K562 (cell line): ENCODE measurements around the gene RXYLT1. TPM values are rescaled to one million over a fixed set of nuclear protein-coding genes. Genes with fewer than 3 reads are reported as not detected.
A peak's percentile ranks its signal among the peaks of the same experiment; 100 is the strongest.

ENCODE experiments used
- BCL6 ChIP-seq: fragments of 250-450 bp; sonication (Bioruptor Pico); IDR thresholded peaks from 2 replicates; pipeline ENCODE4 v1.4.0; 2020
- CBFA2T2 ChIP-seq: fragments of 450-650 bp; conservative IDR thresholded peaks from 2 replicates; pipeline ENCODE4 v1.6.1; 2017; ENCODE audit warnings: mild to moderate bottlenecking
- FOXM1 ChIP-seq, 2 experiments: fragments of 450-650 bp in 1 of 2; sonication (generic) in 1 of 2; formaldehyde crosslinking in 1 of 2; IDR thresholded peaks; 2 replicates each; pipeline versions ENCODE4 v1.6.1 to v1.9.0; 2017 to 2022; ENCODE audit warnings: low read depth in 2 of 2, mild to moderate bottlenecking in 2 of 2, missing genetic modification reagents in 1 of 2, moderate library complexity in 1 of 2
- FOXO4 ChIP-seq: fragments of 450-650 bp; formaldehyde crosslinking; IDR thresholded peaks from 2 replicates; pipeline ENCODE4 v1.4.0; 2020; ENCODE audit warnings: mild to moderate bottlenecking, moderate library complexity
- FOXP1 ChIP-seq: sonication (generic); formaldehyde crosslinking; IDR thresholded peaks from 2 replicates; pipeline ENCODE4 v1.8.0; 2022; ENCODE audit warnings: mild to moderate bottlenecking, missing genetic modification reagents
- HBP1 ChIP-seq: fragments of 450-650 bp; formaldehyde crosslinking; IDR thresholded peaks from 2 replicates; pipeline ENCODE4 v1.4.0; 2022; ENCODE audit warnings: missing genetic modification characterization
- ILK ChIP-seq: fragments of 450-650 bp; IDR thresholded peaks from 2 replicates; pipeline ENCODE4 v1.6.1; 2016; ENCODE audit warnings: missing genetic modification characterization, low read depth, mild to moderate bottlenecking, missing compliant biosample characterization, moderate library complexity, borderline replicate concordance
- KDM1A ChIP-seq, 2 experiments: fragments of 450-650 bp; IDR thresholded peaks; 2 replicates each; pipeline ENCODE4 v1.6.1; 2016; ENCODE audit warnings: mild to moderate bottlenecking in 2 of 2
- KDM5B ChIP-seq: fragments of 200-600 bp; sonication (generic); IDR thresholded peaks from 2 replicates; pipeline ENCODE4 v1.6.1; 2012; ENCODE audit warnings: low read depth, mild to moderate bottlenecking, moderate library complexity, low read length, control low read depth, inconsistent platforms; ENCODE audit not compliant: insufficient replicate concordance
- MAZ ChIP-seq, 2 experiments: fragments of 450-650 bp in 1 of 2; sonication (generic) in 1 of 2; formaldehyde crosslinking; IDR thresholded peaks in 1 of 2; conservative IDR thresholded peaks in 1 of 2; 2 replicates each; pipeline versions ENCODE4 v1.4.0 to v1.5.0; 2020; ENCODE audit warnings: mild to moderate bottlenecking in 1 of 2, missing genetic modification reagents in 1 of 2
- MLLT1 ChIP-seq, 2 experiments: fragments of 450-650 bp; IDR thresholded peaks; 2 replicates each; pipeline ENCODE4 v1.6.1; 2016
- PCBP2 ChIP-seq: fragments of 200-400 bp; formaldehyde crosslinking; IDR thresholded peaks from 2 replicates; pipeline ENCODE4 v1.6.1; 2018; ENCODE audit warnings: low read length, low read depth, mild to moderate bottlenecking, moderate library complexity; ENCODE audit not compliant: poor library complexity, severe bottlenecking
- SMC3 ChIP-seq: conservative IDR thresholded peaks from 2 replicates; pipeline ENCODE4 v1.6.1; 2011; ENCODE audit warnings: low read depth, low read length, improper control_type of control experiment; ENCODE audit not compliant: insufficient read depth
- STAT5B ChIP-seq: fragments of 250-450 bp; sonication (Bioruptor Pico); IDR thresholded peaks from 2 replicates; pipeline ENCODE4 v1.8.0; 2021; ENCODE audit warnings: mild to moderate bottlenecking, inconsistent platforms
- VEZF1 ChIP-seq: fragments of 200-800 bp; sonication (Bioruptor generic); IDR thresholded peaks from 2 replicates; pipeline ENCODE4 v1.6.1; 2017; ENCODE audit warnings: missing genetic modification characterization, missing compliant biosample characterization
- ZFP36 ChIP-seq: fragments of 150-350 bp; IDR thresholded peaks from 2 replicates; pipeline ENCODE4 v1.6.1; 2018; ENCODE audit warnings: low read length, low read depth; ENCODE audit not compliant: partially characterized antibody
- ZNF212 ChIP-seq: fragments of 450-650 bp; formaldehyde crosslinking; IDR thresholded peaks from 2 replicates; pipeline ENCODE4 v1.4.0; 2020; ENCODE audit warnings: mild to moderate bottlenecking
- polyA plus RNA-seq, 8 experiments: library from polyadenylated mRNA; depleted of rRNA in 4 of 8; stranded (reverse) in 5 of 8; unstranded in 3 of 8; fragments of >200 nt; fragmentation: Nextera tagmentation in 2 of 8; fragmentation: Illumina TruSeq in 1 of 8; extraction: Ambion mirVana in 2 of 8; extraction: Trizol in 1 of 8; gene quantifications; 2 replicates each; pipeline versions ENCODE4 v1.2.1 to v1.2.3, GENCODE V29; 2011 to 2014; ENCODE audit warnings: inconsistent platforms in 1 of 8, missing spikeins in 1 of 8
- total RNA-seq, 7 experiments: library from RNA; depleted of rRNA in 6 of 7; stranded (reverse); fragments of >200 nt in 6 of 7; fragmentation: Illumina TruSeq in 2 of 7; extraction: Trizol in 2 of 7; gene quantifications; 2 replicates each; pipeline versions ENCODE4 v1.2.1 to v1.2.3, GENCODE V29; 2011 to 2021; ENCODE audit warnings: low replicate concordance in 1 of 7

Gene RXYLT1
- total and polyA plus RNA-seq, 9 of the 15 experiments (the other 6 are each of a cell fraction or from before 2014, with no cell fraction given): 6.7 to 26.5 (median 20.9) TPM

- no peak for TF ChIP-seq FOXO4 (CRISPR knock-in tag)
- TF ChIP-seq MLLT1 (IDR thresholded peaks at IDR 0.05): no peak
- no peak for TF ChIP-seq KDM1A (IDR thresholded peaks at IDR 0.05)
- no peak for TF ChIP-seq KDM5B
- TF ChIP-seq STAT5B (CRISPR knock-in tag): no peak
- TF ChIP-seq BCL6 (CRISPR knock-in tag): no peak
- no peak for TF ChIP-seq ZNF212 (CRISPR knock-in tag)
- no peak for TF ChIP-seq CBFA2T2
- no peak for TF ChIP-seq HBP1 (CRISPR knock-in tag)
- no peak for TF ChIP-seq FOXM1 (IDR thresholded peaks at IDR 0.05; ENCODE audit: low read depth)
- TF ChIP-seq FOXM1 (CRISPR knock-in tag; IDR thresholded peaks at IDR 0.05; ENCODE audit: low read depth): 0 out of 2 replicates have a peak, but pooled peaks have one; percentile 19
- 0 out of 2 replicates have a peak, but pooled peaks have one; percentile 36 for TF ChIP-seq VEZF1 (CRISPR knock-in tag)
- peak; percentile 29 to 32; a peak in 1 of 4 replicates for TF ChIP-seq MAZ (CRISPR knock-in tag; conservative IDR thresholded peaks at IDR 0.05 in 1 of 2, IDR thresholded peaks at IDR 0.05 in 1 of 2)
- no peak for TF ChIP-seq ZFP36
- TF ChIP-seq FOXP1 (CRISPR knock-in tag): peak; percentile 56; the same call in 1 of the 2 replicates
- peak; percentile 64 for TF ChIP-seq SMC3
- TF ChIP-seq ILK: no peak
- no peak for TF ChIP-seq PCBP2
These were observed 64.1 kb downstream of the RXYLT1 start (continued) for GRCh38 chr12:63843721-63844390.
